Bronchial epithelial cell (primary cell): ENCODE results near the gene CLPSL1. TPM values are rescaled to one million over a fixed set of nuclear protein-coding genes. Genes with fewer than 3 reads are reported as not detected.
A peak's percentile ranks its signal among the peaks of the same experiment; 100 is the strongest.

Source experiments
- DNase-seq: peaks from one replicate; pipeline ENCODE4 v3.0.0-alpha.2; 2010; ENCODE audit warnings: low read depth
- FAIRE-seq: peaks from 2 replicates; lab custom pipeline; 2011; peaks lifted over from hg19 to GRCh38; lab: Jason Lieb, UNC
- H3K27me3 ChIP-seq: 2 replicates; pipeline ENCODE4 v1.5.1; 2011; ENCODE audit warnings: low read length; ENCODE audit not compliant: control insufficient read depth, insufficient read depth
- H3K36me3 ChIP-seq: 2 replicates; pipeline ENCODE4 v1.5.1; 2011; ENCODE audit warnings: low read length; ENCODE audit not compliant: control insufficient read depth, insufficient read depth
- H3K4me3 ChIP-seq: 2 replicates; pipeline ENCODE4 v1.5.1; 2011; ENCODE audit warnings: mild to moderate bottlenecking, low read depth, low read length, control low read depth
- total RNA-seq: library from RNA; depleted of rRNA; stranded (reverse); fragments of >200 nt; gene quantifications from 2 replicates; pipeline ENCODE4 v1.2.1, GENCODE V29; 2014
- TF ChIP-seq, protein P1 (sequence below): IDR thresholded peaks from 2 replicates; pipeline ENCODE4 v1.5.1; 2011; ENCODE audit warnings: mild to moderate bottlenecking, moderate library complexity, low read length, control low read depth, inconsistent platforms; ENCODE audit not compliant: insufficient read depth, severe bottlenecking

CLPSL1 gene
- total RNA-seq, 1 donor from 2014 or later, result not detected

DNA sequence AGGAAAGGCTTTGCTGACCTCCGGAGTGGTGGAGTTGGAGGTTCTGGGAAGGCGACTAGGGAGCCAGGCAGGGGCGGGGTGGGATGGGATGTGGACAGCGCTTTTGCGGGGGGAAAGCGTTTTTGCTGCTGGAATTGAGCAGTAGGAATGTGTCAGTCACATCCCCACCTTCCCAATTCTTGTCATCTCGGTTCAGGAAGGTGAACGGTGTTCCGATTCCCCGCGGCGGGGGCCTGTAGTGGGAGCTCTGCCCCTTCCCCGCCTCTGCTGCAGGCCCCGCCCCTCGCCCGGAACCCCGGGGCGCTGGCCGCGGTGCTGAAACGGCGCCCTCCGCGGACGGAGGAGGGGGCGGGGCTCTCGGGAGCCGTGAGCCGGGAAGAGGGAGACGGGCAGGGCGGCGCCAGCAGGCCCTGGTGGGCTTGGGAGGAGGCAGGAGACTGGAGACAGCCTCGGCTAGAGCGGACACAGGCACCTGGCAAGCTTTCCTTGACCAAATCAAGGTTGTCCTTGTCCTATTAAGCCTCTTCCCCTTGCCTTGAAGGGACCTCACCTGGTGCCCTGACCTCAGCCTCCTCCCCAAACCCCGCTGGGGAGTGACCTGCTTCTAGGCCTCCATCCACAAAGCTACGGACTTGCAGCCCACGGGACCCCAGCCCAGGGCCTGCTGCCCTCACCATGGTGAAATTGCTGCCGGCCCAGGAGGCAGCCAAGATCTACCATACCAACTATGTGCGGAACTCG lies 24.3 kb downstream of the CLPSL1 start, which contains the start of gene LHFPL5:
LHFPL5 (plus strand) TSS at position 357 of the 741 bp plus-strand sequence; CDS start at position 676, 319 bp downstream.
- TF ChIP-seq, protein P1, sequence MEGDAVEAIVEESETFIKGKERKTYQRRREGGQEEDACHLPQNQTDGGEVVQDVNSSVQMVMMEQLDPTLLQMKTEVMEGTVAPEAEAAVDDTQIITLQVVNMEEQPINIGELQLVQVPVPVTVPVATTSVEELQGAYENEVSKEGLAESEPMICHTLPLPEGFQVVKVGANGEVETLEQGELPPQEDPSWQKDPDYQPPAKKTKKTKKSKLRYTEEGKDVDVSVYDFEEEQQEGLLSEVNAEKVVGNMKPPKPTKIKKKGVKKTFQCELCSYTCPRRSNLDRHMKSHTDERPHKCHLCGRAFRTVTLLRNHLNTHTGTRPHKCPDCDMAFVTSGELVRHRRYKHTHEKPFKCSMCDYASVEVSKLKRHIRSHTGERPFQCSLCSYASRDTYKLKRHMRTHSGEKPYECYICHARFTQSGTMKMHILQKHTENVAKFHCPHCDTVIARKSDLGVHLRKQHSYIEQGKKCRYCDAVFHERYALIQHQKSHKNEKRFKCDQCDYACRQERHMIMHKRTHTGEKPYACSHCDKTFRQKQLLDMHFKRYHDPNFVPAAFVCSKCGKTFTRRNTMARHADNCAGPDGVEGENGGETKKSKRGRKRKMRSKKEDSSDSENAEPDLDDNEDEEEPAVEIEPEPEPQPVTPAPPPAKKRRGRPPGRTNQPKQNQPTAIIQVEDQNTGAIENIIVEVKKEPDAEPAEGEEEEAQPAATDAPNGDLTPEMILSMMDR, result no peak
- FAIRE-seq, result no peak
- Histone ChIP-seq H3K36me3 (no peaks in the 10 kb centered on the region), H3K4me3 (no peak within 1 kb of the TSS), H3K27me3 (no peaks in the 10 kb centered on the region)
- no peak for DNase-seq

GRCh38 chr6:35808688-35809087 lies 27.9 kb downstream of the CLPSL1 start:
- H3K4me3 ChIP-seq, result no peak overlapping the region
- no peaks in the 10 kb centered on the region for H3K36me3 ChIP-seq
- DNase-seq (no peak), FAIRE-seq (no peak)
- TF ChIP-seq, protein P1, result no peak
- H3K27me3 ChIP-seq, result no peaks in the 10 kb centered on the region

- no peak for DNase-seq
- Histone ChIP-seq H3K36me3 (no peaks in the 10 kb centered on the region), H3K27me3 (no peaks in the 10 kb centered on the region), H3K4me3 (no peak overlapping the region)
- FAIRE-seq, result no peak
- TF ChIP-seq, protein P1, result no peak
Observed at GRCh38 chr6:35809809-35810208, 29.0 kb downstream of the CLPSL1 start.

- H3K27me3 ChIP-seq, result no peaks in the 10 kb centered on the region
- TF ChIP-seq, protein P1, result no peak
- no peaks in the 10 kb centered on the region for H3K36me3 ChIP-seq
- no peak overlapping the region for H3K4me3 ChIP-seq
- DNase-seq (peak; percentile 99), FAIRE-seq (peak; percentile 98)
Observed at GRCh38 chr6:35810971-35811698, 30.3 kb downstream of the CLPSL1 start.

DNA sequence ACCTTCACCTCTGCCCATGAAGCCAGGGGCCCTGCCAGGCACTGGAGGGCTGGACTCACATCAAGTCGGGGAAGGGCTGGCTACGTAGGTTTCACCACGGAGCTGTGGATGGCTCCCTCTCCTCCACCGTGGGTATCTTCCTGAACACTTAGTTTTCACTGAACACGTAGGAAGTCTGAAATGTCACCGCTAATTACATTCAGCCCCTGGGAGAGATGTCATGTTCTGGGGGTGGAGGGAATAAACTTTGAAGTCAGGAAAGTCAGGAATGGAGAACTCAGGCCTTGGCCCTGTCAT lies 30.8 kb downstream of the CLPSL1 start:
- TF ChIP-seq, protein P1, result no peak
- FAIRE-seq (no peak), DNase-seq (no peak)
- H3K27me3 ChIP-seq, result no peaks in the 10 kb centered on the region
- no peaks in the 10 kb centered on the region for H3K36me3 ChIP-seq
- no peak overlapping the region for H3K4me3 ChIP-seq
